ENCODE data around the gene PMVK.

DNA sequence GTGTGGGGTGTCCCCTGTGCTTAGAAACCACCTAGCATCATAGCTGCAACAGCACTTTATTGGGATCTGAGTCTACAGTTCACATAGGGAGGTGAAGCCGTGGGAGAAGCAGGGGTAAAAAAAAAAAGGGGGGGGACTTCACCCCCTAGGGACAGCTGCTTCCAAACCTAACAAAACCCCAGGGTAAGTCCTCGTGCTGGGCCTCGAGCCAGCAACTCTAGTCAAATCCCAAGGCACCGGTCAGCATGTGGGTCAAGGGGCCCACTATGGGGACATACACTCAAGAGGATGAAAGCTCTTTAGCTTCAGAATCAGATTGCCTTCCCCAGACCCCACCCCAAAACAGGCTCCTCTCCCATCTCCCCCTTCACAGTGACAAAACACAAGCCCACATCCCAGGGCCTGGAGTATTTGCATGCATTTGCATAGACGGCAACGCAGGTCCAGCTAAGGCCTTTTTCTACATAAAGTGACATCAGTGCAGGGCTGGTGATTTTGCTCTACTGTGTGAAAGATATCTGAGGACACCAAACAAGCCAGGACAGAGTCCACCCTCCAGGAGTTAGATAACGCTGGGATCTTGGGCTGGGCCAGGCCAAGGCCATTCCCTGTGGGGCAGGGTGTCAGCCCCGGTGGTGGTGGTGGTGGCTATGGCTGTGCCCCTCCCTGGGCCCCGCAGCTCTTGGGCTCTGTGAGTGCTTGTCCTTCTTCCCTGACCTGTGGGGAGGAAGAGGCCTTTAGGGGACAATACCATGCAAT, 8.1 kb upstream of the PMVK start:
- TF ChIP-seq, protein P1, sequence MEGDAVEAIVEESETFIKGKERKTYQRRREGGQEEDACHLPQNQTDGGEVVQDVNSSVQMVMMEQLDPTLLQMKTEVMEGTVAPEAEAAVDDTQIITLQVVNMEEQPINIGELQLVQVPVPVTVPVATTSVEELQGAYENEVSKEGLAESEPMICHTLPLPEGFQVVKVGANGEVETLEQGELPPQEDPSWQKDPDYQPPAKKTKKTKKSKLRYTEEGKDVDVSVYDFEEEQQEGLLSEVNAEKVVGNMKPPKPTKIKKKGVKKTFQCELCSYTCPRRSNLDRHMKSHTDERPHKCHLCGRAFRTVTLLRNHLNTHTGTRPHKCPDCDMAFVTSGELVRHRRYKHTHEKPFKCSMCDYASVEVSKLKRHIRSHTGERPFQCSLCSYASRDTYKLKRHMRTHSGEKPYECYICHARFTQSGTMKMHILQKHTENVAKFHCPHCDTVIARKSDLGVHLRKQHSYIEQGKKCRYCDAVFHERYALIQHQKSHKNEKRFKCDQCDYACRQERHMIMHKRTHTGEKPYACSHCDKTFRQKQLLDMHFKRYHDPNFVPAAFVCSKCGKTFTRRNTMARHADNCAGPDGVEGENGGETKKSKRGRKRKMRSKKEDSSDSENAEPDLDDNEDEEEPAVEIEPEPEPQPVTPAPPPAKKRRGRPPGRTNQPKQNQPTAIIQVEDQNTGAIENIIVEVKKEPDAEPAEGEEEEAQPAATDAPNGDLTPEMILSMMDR (IDR thresholded peaks at IDR 0.05 in 2 of 3, conservative IDR thresholded peaks at IDR 0.05 in 1 of 3; ENCODE audit: control insufficient read depth in 2 of 3, extremely low read depth in 1 of 3, insufficient read depth in 1 of 3, low read depth in 3 of 3, low read length in 3 of 3), result no peak
- no peak for TF ChIP-seq CREM (IDR thresholded peaks at IDR 0.05; ENCODE audit: low read depth)
- TF ChIP-seq, protein P2, sequence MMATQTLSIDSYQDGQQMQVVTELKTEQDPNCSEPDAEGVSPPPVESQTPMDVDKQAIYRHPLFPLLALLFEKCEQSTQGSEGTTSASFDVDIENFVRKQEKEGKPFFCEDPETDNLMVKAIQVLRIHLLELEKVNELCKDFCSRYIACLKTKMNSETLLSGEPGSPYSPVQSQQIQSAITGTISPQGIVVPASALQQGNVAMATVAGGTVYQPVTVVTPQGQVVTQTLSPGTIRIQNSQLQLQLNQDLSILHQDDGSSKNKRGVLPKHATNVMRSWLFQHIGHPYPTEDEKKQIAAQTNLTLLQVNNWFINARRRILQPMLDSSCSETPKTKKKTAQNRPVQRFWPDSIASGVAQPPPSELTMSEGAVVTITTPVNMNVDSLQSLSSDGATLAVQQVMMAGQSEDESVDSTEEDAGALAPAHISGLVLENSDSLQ (IDR thresholded peaks at IDR 0.05), result no peak
